ENCODE data around the gene ZC3H14.

- TF ChIP-seq, protein P1, sequence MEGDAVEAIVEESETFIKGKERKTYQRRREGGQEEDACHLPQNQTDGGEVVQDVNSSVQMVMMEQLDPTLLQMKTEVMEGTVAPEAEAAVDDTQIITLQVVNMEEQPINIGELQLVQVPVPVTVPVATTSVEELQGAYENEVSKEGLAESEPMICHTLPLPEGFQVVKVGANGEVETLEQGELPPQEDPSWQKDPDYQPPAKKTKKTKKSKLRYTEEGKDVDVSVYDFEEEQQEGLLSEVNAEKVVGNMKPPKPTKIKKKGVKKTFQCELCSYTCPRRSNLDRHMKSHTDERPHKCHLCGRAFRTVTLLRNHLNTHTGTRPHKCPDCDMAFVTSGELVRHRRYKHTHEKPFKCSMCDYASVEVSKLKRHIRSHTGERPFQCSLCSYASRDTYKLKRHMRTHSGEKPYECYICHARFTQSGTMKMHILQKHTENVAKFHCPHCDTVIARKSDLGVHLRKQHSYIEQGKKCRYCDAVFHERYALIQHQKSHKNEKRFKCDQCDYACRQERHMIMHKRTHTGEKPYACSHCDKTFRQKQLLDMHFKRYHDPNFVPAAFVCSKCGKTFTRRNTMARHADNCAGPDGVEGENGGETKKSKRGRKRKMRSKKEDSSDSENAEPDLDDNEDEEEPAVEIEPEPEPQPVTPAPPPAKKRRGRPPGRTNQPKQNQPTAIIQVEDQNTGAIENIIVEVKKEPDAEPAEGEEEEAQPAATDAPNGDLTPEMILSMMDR (IDR thresholded peaks at IDR 0.05) = no peak
- no peak for TF ChIP-seq POLR2A (IDR thresholded peaks at IDR 0.05)
These were observed 9.3 kb downstream of the ZC3H14 start for GRCh38 chr14:88572117-88572516.

All from Peyer's patch (tissue), 4 donors.